ENCODE data around the gene CARD14.

CARD14 gene

DNA sequence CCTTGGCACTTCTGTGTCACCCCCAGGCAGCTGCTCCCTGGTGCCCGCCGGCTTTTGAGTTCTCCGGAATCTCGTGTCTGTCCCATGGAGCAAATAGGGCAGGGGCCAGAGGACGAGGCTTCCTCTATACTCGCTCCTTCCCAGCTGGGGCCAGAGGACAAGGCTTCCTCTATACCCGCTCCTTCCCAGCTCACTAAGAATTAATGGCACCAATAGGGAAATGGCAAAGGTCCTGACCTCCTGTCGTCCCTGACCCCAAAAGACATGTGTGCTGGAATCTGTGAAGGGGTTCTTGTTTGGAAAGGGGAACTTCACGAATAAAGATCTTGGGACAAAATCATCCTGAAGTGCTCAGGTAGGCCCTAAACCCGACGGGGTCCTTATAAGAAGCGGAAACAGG is 42.7 kb downstream of the CARD14 start:
- no peak for DNase-seq (ENCODE audit: low read depth)
- TF ChIP-seq, protein P1, sequence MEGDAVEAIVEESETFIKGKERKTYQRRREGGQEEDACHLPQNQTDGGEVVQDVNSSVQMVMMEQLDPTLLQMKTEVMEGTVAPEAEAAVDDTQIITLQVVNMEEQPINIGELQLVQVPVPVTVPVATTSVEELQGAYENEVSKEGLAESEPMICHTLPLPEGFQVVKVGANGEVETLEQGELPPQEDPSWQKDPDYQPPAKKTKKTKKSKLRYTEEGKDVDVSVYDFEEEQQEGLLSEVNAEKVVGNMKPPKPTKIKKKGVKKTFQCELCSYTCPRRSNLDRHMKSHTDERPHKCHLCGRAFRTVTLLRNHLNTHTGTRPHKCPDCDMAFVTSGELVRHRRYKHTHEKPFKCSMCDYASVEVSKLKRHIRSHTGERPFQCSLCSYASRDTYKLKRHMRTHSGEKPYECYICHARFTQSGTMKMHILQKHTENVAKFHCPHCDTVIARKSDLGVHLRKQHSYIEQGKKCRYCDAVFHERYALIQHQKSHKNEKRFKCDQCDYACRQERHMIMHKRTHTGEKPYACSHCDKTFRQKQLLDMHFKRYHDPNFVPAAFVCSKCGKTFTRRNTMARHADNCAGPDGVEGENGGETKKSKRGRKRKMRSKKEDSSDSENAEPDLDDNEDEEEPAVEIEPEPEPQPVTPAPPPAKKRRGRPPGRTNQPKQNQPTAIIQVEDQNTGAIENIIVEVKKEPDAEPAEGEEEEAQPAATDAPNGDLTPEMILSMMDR (IDR thresholded peaks at IDR 0.05; ENCODE audit: low read depth, low read length, missing control alignments), result no peak
- in situ Hi-C loops (cut with HindIII; ENCODE audit: low sequenced_read_pairs), result no loop called here
- no peak overlapping the region for H3K4me3 ChIP-seq (ENCODE audit: low read depth, low read length)

DNA sequence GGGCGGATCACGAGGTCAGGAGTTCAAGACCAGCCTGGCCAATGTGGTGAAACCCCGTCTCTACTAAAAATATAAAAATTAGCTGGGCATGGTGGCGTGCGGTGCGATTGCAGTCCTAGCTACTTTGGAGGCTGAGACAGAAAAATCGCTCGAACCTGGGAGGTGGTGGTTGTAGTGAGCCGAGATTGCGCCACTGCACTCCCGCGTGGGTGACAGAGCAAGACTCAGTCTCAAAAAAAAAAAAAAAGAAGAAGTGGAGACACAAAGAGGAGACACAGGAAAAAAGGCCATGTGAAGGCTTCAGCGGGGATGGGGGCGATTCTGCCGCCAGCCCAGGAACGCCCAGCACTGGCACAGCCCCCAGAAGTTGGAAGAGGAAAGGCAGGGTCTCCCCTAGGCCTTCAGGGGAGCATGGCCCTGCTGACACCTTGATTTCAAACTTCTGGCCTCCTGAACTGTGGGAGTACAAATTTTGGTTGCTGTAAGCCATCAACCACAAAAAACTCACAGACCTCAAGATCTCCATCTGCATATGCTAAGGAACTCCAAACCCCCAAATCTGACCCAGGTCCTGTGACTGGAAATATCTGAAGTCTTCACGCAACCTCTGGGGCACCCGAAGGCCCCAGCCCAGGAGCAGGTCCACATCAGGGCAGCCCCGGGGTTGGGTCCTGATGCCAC is 43.3 kb downstream of the CARD14 start:
- no peak overlapping the region for H3K4me3 ChIP-seq (ENCODE audit: low read depth, low read length)
- in situ Hi-C loops (cut with HindIII; ENCODE audit: low sequenced_read_pairs), result no loop called here
- TF ChIP-seq, protein P1 (IDR thresholded peaks at IDR 0.05; ENCODE audit: low read depth, low read length, missing control alignments), result no peak
- DNase-seq (ENCODE audit: low read depth), result no peak

DNA sequence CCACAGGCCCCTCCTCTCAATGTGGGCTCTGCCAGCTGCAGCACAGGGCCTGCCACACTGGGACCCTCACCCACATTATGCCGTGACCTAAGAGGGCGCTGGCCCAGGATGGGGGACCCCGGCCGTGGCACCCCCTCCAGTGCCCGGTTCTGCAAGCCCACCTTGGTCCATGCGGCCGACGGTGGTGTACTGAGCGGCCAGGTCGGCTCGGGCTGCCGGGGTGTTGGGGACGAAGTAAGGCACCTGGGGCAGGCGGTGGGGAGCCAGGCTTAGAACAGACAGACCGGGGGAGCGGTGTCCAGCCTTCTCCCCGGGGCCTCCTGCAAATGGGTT is 43.8 kb downstream of the CARD14 start:
- no peak for DNase-seq (ENCODE audit: low read depth)
- in situ Hi-C loops (cut with HindIII; ENCODE audit: low sequenced_read_pairs), result no loop called here
- TF ChIP-seq, protein P1 (IDR thresholded peaks at IDR 0.05; ENCODE audit: low read depth, low read length, missing control alignments), result no peak
- H3K4me3 ChIP-seq (ENCODE audit: low read depth, low read length), result no peak overlapping the region

DNA sequence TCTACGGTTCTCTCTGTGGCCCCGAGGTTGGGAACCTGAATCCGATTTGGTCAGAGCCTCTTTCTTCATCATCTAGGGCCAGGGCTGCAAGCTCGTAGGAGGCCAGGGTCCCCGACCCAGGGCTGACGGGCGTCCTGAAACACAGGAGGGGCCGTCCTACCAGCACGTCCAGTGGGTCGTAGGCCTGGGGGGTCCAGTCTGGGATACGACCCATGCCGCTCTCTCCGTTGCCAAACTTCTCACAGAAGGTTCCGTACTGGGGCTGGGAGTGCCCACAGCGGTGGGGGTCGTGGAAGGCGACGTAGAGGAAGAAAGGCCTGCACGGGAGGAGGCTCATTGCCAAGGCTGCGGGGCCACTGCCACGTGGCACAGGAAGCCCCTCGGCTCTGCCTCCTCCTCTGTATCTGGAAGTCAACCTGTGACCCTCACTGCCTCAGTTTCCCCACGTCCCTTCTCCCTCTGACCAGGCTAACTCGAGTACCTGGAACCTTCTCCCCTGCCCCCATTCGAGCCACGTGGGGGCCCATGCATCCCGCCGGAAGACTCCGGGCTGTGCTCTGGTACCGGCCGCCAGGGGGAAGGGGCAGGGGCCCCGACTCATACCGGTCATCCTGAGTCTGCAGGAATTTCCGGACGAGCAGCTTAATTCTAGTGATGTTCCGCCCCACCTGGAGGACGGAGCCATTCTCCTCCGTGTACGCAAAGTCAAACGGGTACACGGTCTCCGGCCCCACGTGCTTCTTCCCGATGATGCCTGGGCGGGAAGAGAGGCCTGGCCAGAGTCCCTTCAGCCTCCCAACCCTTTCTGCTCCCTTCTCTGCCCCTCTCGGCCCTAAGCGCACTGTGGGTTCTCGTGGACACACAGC is 44.4 kb downstream of the CARD14 start:
- in situ Hi-C loops (cut with HindIII; ENCODE audit: low sequenced_read_pairs), result no loop called here
- no peak for DNase-seq (ENCODE audit: low read depth)
- TF ChIP-seq, protein P1 (IDR thresholded peaks at IDR 0.05; ENCODE audit: low read depth, low read length, missing control alignments), result no peak

DNA sequence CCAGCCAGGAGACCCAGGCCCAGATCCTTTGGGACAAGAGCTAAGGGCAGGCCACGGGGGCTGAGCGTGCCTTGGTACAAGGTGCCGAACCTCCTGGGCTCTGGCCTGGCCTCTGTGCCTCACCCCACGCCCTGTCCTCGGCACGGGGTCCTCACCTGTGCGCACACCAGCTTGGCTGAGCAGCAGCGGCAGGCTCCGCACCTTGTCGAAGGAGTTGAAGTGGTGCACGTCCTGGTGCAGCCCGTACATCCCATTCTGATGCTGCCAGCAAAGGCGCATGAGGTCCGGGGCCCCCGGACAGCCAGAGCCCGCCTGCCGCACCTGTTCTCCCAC is 45.0 kb downstream of the CARD14 start:
- TF ChIP-seq, protein P1 (IDR thresholded peaks at IDR 0.05; ENCODE audit: low read depth, low read length, missing control alignments), result no peak
- in situ Hi-C loops (cut with HindIII; ENCODE audit: low sequenced_read_pairs), result no loop called here
- no peak for DNase-seq (ENCODE audit: low read depth)
- H3K4me3 ChIP-seq (ENCODE audit: low read depth, low read length), result no peak overlapping the region

More for the DNA sequence above, 44.4 kb downstream of the CARD14 start:
- H3K4me3 ChIP-seq (ENCODE audit: low read depth, low read length), result no peak overlapping the region

DNA sequence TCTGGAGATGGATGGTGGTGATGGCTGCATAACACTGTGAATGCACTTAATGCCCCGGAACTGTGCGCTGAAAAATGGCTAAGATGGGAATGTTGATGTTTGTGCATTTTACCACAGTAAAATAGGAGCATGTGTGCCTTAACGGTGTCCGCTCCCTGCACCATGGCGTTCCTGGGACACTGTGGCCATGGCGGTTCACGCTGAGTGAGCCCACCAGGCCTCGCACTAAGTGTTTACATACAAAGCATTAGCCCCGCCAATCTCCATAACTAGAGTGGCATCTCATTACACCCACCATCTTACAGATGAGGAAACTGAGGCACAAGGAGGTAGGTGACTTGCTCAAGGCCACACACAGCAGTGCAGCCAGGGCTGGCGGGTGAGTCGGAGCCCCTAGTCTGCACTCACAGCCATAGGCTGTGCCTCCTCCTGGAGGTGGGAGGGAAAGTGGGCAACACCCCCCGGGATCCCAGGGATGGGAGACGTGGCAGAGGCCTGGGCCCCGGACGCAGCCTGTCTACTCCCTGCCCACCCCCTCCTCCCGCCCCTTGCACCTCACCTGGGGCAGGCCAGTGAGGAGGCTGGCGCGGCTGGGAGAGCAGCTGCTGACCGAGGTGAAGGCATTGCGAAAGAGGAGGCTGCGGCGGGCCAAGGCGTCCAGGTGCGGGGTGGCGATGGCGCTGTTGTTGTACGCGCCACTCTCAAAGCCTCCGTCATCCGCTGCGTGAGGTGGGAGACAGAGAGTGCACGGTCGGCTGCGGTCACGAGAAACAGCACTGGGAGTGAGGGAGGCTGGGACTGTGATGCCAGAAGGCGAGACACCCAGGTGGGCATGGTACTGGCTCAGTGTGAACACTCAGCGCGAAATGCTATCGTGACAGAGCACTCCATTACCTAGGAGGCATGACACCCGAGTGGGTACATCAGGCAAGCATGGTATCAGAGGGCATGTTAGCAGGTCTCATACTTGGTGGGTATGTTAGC is 46.9 kb downstream of the CARD14 start:
- TF ChIP-seq, protein P1 (IDR thresholded peaks at IDR 0.05; ENCODE audit: low read depth, low read length, missing control alignments), result no peak
- in situ Hi-C loops (cut with HindIII; ENCODE audit: low sequenced_read_pairs), result no loop called here
- no peak for DNase-seq (ENCODE audit: low read depth)
- H3K4me3 ChIP-seq (ENCODE audit: low read depth, low read length), result no peak overlapping the region

Measured in astrocyte of the cerebellum (primary cell).